K562 (cell line): ENCODE data around the gene TENT4B. TPM values are rescaled to one million over a fixed set of nuclear protein-coding genes. Genes with fewer than 3 reads are reported as not detected.

Experiments
- BCLAF1 ChIP-seq, 2 experiments: fragments of 450-650 bp in 1 of 2; IDR thresholded peaks; 2 replicates each; pipeline ENCODE4 v1.6.1; 2011 to 2017; ENCODE audit warnings: low read depth in 2 of 2, antibody characterized with exemption in 1 of 2, borderline replicate concordance in 1 of 2, low read length in 1 of 2, mild to moderate bottlenecking in 1 of 2, mixed read lengths in 1 of 2; ENCODE audit not compliant: control insufficient read depth in 1 of 2
- BCOR ChIP-seq: fragments of 450-650 bp; IDR thresholded peaks from 2 replicates; pipeline ENCODE4 v1.6.1; 2016
- BRD9 ChIP-seq: fragments of 450-650 bp; IDR thresholded peaks from 2 replicates; pipeline ENCODE4 v1.6.1; 2018; ENCODE audit warnings: low read depth; ENCODE audit not compliant: partially characterized antibody
- ERF ChIP-seq: fragments of 450-650 bp; formaldehyde crosslinking; IDR thresholded peaks from 2 replicates; pipeline ENCODE4 v1.4.0; 2020; ENCODE audit warnings: mild to moderate bottlenecking, mixed read lengths
- GATA2 ChIP-seq: sonication (generic); formaldehyde crosslinking; IDR thresholded peaks from 2 replicates; pipeline ENCODE4 v1.4.0; 2020; ENCODE audit warnings: mild to moderate bottlenecking, missing genetic modification reagents
- GATAD2A ChIP-seq: fragments of 450-650 bp; IDR thresholded peaks from 2 replicates; pipeline ENCODE4 v1.6.1; 2017
- KAT2B ChIP-seq: IDR thresholded peaks from one replicate; pipeline ENCODE4 v1.6.1; 2012; ENCODE audit warnings: low read depth, mild to moderate bottlenecking, control low read depth, inconsistent platforms, low read length, moderate library complexity
- KDM2B ChIP-seq: fragments of 250-450 bp; sonication (Bioruptor Pico); IDR thresholded peaks from 2 replicates; pipeline ENCODE4 v1.8.0; 2021; ENCODE audit warnings: mild to moderate bottlenecking, moderate library complexity
- LEF1 ChIP-seq: fragments of 450-650 bp; IDR thresholded peaks from 2 replicates; pipeline ENCODE4 v1.6.1; 2016; ENCODE audit warnings: mild to moderate bottlenecking
- MTA2 ChIP-seq: fragments of 450-650 bp; IDR thresholded peaks from 2 replicates; pipeline ENCODE4 v1.6.1; 2016; ENCODE audit warnings: low read depth
- MXI1 ChIP-seq: IDR thresholded peaks from 2 replicates; pipeline ENCODE4 v1.6.1; 2011; ENCODE audit warnings: low read depth, mild to moderate bottlenecking, improper control_type of control experiment, low read length
- SREBF2 ChIP-seq: sonication (generic); formaldehyde crosslinking; IDR thresholded peaks from 2 replicates; pipeline ENCODE4 v1.4.0; 2020; ENCODE audit warnings: mild to moderate bottlenecking, missing genetic modification reagents
- SRSF1 ChIP-seq: fragments of 200-400 bp; formaldehyde crosslinking; IDR thresholded peaks from 2 replicates; pipeline ENCODE4 v1.6.1; 2017; ENCODE audit warnings: mild to moderate bottlenecking, low read depth, low read length, moderate library complexity
- TFAM ChIP-seq: fragments of 250-450 bp; sonication (Bioruptor Pico); conservative IDR thresholded peaks from 2 replicates; pipeline ENCODE4 v1.5.0; 2021; ENCODE audit warnings: mild to moderate bottlenecking, moderate library complexity
- ZNF347 ChIP-seq: fragments of 450-650 bp; formaldehyde crosslinking; IDR thresholded peaks from 2 replicates; pipeline ENCODE4 v1.4.0; 2020; ENCODE audit warnings: low read depth, mild to moderate bottlenecking, moderate library complexity
- ZNF398 ChIP-seq: fragments of 250-450 bp; sonication (Bioruptor Pico); IDR thresholded peaks from 2 replicates; pipeline ENCODE4 v1.8.0; 2021; ENCODE audit warnings: moderate library complexity, mild to moderate bottlenecking, inconsistent platforms
- ZNF507 ChIP-seq: conservative IDR thresholded peaks from 2 replicates; pipeline ENCODE4 v1.6.1; 2017; ENCODE audit warnings: missing genetic modification characterization, missing compliant biosample characterization
- ZSCAN32 ChIP-seq: fragments of 450-650 bp; formaldehyde crosslinking; IDR thresholded peaks from 2 replicates; pipeline ENCODE4 v1.4.0; 2020; ENCODE audit warnings: mild to moderate bottlenecking, moderate library complexity
- polyA plus RNA-seq, 8 experiments: library from polyadenylated mRNA; depleted of rRNA in 4 of 8; stranded (reverse) in 5 of 8; unstranded in 3 of 8; fragments of >200 nt; fragmentation: Nextera tagmentation in 2 of 8; fragmentation: Illumina TruSeq in 1 of 8; extraction: Ambion mirVana in 2 of 8; extraction: Trizol in 1 of 8; gene quantifications; 2 replicates each; pipeline versions ENCODE4 v1.2.1 to v1.2.3, GENCODE V29; 2011 to 2014; ENCODE audit warnings: inconsistent platforms in 1 of 8, missing spikeins in 1 of 8
- total RNA-seq, 7 experiments: library from RNA; depleted of rRNA in 6 of 7; stranded (reverse); fragments of >200 nt in 6 of 7; fragmentation: Illumina TruSeq in 2 of 7; extraction: Trizol in 2 of 7; gene quantifications; 2 replicates each; pipeline versions ENCODE4 v1.2.1 to v1.2.3, GENCODE V29; 2011 to 2021; ENCODE audit warnings: low replicate concordance in 1 of 7
- TF ChIP-seq, protein P1 (sequence below), 2 experiments: fragments of 450-650 bp; IDR thresholded peaks; 2 replicates each; pipeline ENCODE4 v1.6.1; 2018; ENCODE audit warnings: mild to moderate bottlenecking in 2 of 2, low read depth in 1 of 2; ENCODE audit not compliant: partially characterized antibody in 2 of 2

Gene TENT4B
- total and polyA plus RNA-seq, 9 of the 15 experiments (the other 6 are each of a cell fraction or from before 2014, with no cell fraction given) = 5.2 to 8.4 (median 7.0) TPM

- TF ChIP-seq, protein P1, sequence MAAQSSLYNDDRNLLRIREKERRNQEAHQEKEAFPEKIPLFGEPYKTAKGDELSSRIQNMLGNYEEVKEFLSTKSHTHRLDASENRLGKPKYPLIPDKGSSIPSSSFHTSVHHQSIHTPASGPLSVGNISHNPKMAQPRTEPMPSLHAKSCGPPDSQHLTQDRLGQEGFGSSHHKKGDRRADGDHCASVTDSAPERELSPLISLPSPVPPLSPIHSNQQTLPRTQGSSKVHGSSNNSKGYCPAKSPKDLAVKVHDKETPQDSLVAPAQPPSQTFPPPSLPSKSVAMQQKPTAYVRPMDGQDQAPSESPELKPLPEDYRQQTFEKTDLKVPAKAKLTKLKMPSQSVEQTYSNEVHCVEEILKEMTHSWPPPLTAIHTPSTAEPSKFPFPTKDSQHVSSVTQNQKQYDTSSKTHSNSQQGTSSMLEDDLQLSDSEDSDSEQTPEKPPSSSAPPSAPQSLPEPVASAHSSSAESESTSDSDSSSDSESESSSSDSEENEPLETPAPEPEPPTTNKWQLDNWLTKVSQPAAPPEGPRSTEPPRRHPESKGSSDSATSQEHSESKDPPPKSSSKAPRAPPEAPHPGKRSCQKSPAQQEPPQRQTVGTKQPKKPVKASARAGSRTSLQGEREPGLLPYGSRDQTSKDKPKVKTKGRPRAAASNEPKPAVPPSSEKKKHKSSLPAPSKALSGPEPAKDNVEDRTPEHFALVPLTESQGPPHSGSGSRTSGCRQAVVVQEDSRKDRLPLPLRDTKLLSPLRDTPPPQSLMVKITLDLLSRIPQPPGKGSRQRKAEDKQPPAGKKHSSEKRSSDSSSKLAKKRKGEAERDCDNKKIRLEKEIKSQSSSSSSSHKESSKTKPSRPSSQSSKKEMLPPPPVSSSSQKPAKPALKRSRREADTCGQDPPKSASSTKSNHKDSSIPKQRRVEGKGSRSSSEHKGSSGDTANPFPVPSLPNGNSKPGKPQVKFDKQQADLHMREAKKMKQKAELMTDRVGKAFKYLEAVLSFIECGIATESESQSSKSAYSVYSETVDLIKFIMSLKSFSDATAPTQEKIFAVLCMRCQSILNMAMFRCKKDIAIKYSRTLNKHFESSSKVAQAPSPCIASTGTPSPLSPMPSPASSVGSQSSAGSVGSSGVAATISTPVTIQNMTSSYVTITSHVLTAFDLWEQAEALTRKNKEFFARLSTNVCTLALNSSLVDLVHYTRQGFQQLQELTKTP (IDR thresholded peaks at IDR 0.05; ENCODE audit: low read depth in 1 of 2, partially characterized antibody in 2 of 2) = no peak
- TF ChIP-seq ZNF347 (CRISPR knock-in tag) = no peak
- no peak for TF ChIP-seq ZNF507 (tag)
- no peak for TF ChIP-seq ZNF398 (CRISPR knock-in tag)
- no peak for TF ChIP-seq BRD9
- TF ChIP-seq MXI1 = peak; percentile 35; the same call in 1 of the 2 replicates
- no peak for TF ChIP-seq ZSCAN32
- TF ChIP-seq KAT2B = no peak
- no peak for TF ChIP-seq MTA2
- peak; percentile 68; the same call in 1 of the 2 replicates for TF ChIP-seq ERF (CRISPR knock-in tag)
- no peak for TF ChIP-seq SRSF1
- TF ChIP-seq BCOR = no peak
- TF ChIP-seq SREBF2 (CRISPR knock-in tag) = no peak
- no peak for TF ChIP-seq TFAM
- no peak for TF ChIP-seq GATA2
- TF ChIP-seq BCLAF1 (IDR thresholded peaks at IDR 0.05; ENCODE audit: borderline replicate concordance in 1 of 2, control insufficient read depth in 1 of 2, low read depth in 2 of 2, low read length in 1 of 2) = no peak
- no peak for TF ChIP-seq GATAD2A
- no peak for TF ChIP-seq LEF1
- 0 out of 2 replicates have a peak, but pooled peaks have one; percentile 72 for TF ChIP-seq KDM2B (CRISPR knock-in tag)
Observed at GRCh38 chr16:50152807-50153595, at the start of gene TENT4B (continued).
